B cell (primary cell): ENCODE measurements around the gene ATP5F1E. TPM values are rescaled to one million over a fixed set of nuclear protein-coding genes. Genes with fewer than 3 reads are reported as not detected.
A peak's percentile ranks its signal among the peaks of the same experiment; 100 is the strongest.

Source experiments
- ATAC-seq: fragments of 200-7000 bp; cut with Tn5 transposase; one replicate; pipeline ENCODE4 v1.10.0; 2021; ENCODE audit warnings: low read depth, mild to moderate bottlenecking, moderate number of reproducible peaks, moderate library complexity
- CTCF ChIA-PET: fragments of 350-600 bp; sonication (Branson Sonifier 250); formaldehyde crosslinking; loops from one replicate; lab custom pipeline; 2021; ENCODE audit warnings: antibody characterized with exemption, inconsistent platforms; lab: Charles Lee
- POLR2A ChIA-PET: fragments of 350-600 bp; sonication (Branson Sonifier 250); formaldehyde crosslinking; loops from one replicate; lab custom pipeline; 2021; ENCODE audit warnings: antibody characterized with exemption; lab: Charles Lee
- DNase-seq: peaks from one replicate; pipeline ENCODE4 v3.0.0; 2013
- H2AFZ ChIP-seq: 2 replicates; pipeline ENCODE4 v1.6.1; 2012; ENCODE audit warnings: mild to moderate bottlenecking, low read depth, low read length; ENCODE audit not compliant: insufficient read depth, poor library complexity, severe bottlenecking
- H3K27ac ChIP-seq, 2 donors: 1 replicate in 1 of 2; 2 replicates in 1 of 2; pipeline ENCODE4 v1.5.1; 2012 to 2013; ENCODE audit warnings: low read length in 2 of 2, mild to moderate bottlenecking in 2 of 2, moderate library complexity in 1 of 2
- H3K27me3 ChIP-seq, 4 experiments: fragments of 200-600 bp in 1 of 4; sonication (generic) in 1 of 4; replicated peaks in 1 of 4; 1 replicate in 2 of 4; 2 replicates in 2 of 4; pipeline versions ENCODE4 v1.6.1 to v1.7.0; 2013 to 2016; ENCODE audit warnings: low read length in 3 of 4, mild to moderate bottlenecking in 2 of 4, mixed read lengths in 1 of 4, moderate library complexity in 1 of 4; ENCODE audit not compliant: insufficient read depth in 4 of 4, control insufficient read depth in 3 of 4; ENCODE audit errors: control extremely low read depth in 1 of 4
- H3K36me3 ChIP-seq, 2 experiments: replicated peaks in 1 of 2; 1 replicate in 1 of 2; 2 replicates in 1 of 2; pipeline versions ENCODE4 v1.6.1 to v1.7.1; 2013; ENCODE audit warnings: low read length in 1 of 2; ENCODE audit not compliant: insufficient read depth in 2 of 2, control insufficient read depth in 1 of 2; ENCODE audit errors: control extremely low read depth in 1 of 2, extremely low read depth in 1 of 2
- H3K4me1 ChIP-seq, 2 donors: fragments of 200-600 bp in 1 of 2; sonication (generic) in 1 of 2; 1 replicate in 1 of 2; 2 replicates in 1 of 2; pipeline versions ENCODE4 v1.5.1 to v1.6.1; 2013 to 2017; ENCODE audit warnings: low read length in 2 of 2; ENCODE audit not compliant: control insufficient read depth in 2 of 2, insufficient read depth in 2 of 2
- H3K4me2 ChIP-seq: replicated peaks from 2 replicates; pipeline ENCODE3; 2012; ENCODE audit warnings: mild to moderate bottlenecking, low read depth, low read length; ENCODE audit not compliant: poor library complexity, severe bottlenecking
- H3K4me3 ChIP-seq, 5 experiments: fragments of 200-600 bp in 1 of 5; sonication (generic) in 1 of 5; 1 replicate in 3 of 5; 2 replicates in 2 of 5; pipeline versions ENCODE4 v1.5.1 to v1.7.0; 2011 to 2016; ENCODE audit warnings: low read length in 4 of 5, mild to moderate bottlenecking in 4 of 5, low read depth in 2 of 5, control low read depth in 1 of 5, moderate library complexity in 1 of 5; ENCODE audit not compliant: insufficient read depth in 1 of 5; ENCODE audit errors: control extremely low read depth in 1 of 5, extremely low read depth in 1 of 5
- H3K79me2 ChIP-seq: fragments of 200-600 bp; sonication (generic); one replicate; pipeline ENCODE4 v1.6.0; 2016; ENCODE audit warnings: low read length; ENCODE audit not compliant: control insufficient read depth, insufficient read depth
- H3K9ac ChIP-seq: fragments of 200-600 bp; sonication (generic); 2 replicates; pipeline ENCODE4 v1.6.1; 2017; ENCODE audit warnings: mild to moderate bottlenecking, low read length, moderate library complexity
- H3K9me3 ChIP-seq, 3 donors: one replicate each; pipeline versions ENCODE4 v1.6.1 to v1.7.1; 2013; ENCODE audit warnings: low read length in 2 of 3; ENCODE audit not compliant: control insufficient read depth in 2 of 3, insufficient read depth in 1 of 3; ENCODE audit errors: control extremely low read depth in 1 of 3
- H4K20me1 ChIP-seq: 2 replicates; pipeline ENCODE4 v1.6.0; 2012; ENCODE audit warnings: mild to moderate bottlenecking, low read length; ENCODE audit not compliant: insufficient read depth, control insufficient read depth, poor library complexity, severe bottlenecking
- H3K27ac Mint-ChIP-seq: one replicate; pipeline ENCODE4 v1.8.0; 2021; ENCODE audit warnings: mixed read lengths
- H3K27me3 Mint-ChIP-seq: one replicate; pipeline ENCODE4 v1.8.0; 2021; ENCODE audit warnings: mixed read lengths
- H3K4me1 Mint-ChIP-seq: one replicate; pipeline ENCODE4 v1.8.0; 2021; ENCODE audit warnings: mixed read lengths
- H3K4me3 Mint-ChIP-seq: one replicate; pipeline ENCODE4 v1.8.0; 2021; ENCODE audit warnings: mixed read lengths
- H3K9me3 Mint-ChIP-seq: one replicate; pipeline ENCODE4 v1.8.0; 2022; ENCODE audit warnings: mixed read lengths; ENCODE audit not compliant: insufficient read depth
- EZH2 ChIP-seq: IDR thresholded peaks from 2 replicates; pipeline ENCODE4 v1.6.1; 2012; ENCODE audit warnings: borderline replicate concordance, low read depth, mild to moderate bottlenecking, moderate library complexity, low read length; ENCODE audit not compliant: insufficient read depth, poor library complexity, severe bottlenecking
- WGBS: methylation state at CpG from one replicate; pipeline ENCODE4 v1.1.5; 2013; ENCODE audit warnings: missing lambda C conversion rate; ENCODE audit not compliant: insufficient coverage; 5-methylcytosine and 5-hydroxymethylcytosine counted together
- intact Hi-C: fragments of 100-400 bp; cut with micrococcal nuclease; formaldehyde crosslinking; loops from one replicate; pipeline ENCODE4 v1.10.0; 2022
- polyA plus RNA-seq: library from polyadenylated mRNA; depleted of rRNA; stranded (reverse); fragments of >200 nt; gene quantifications from 2 replicates; pipeline ENCODE4 v1.2.3, GENCODE V29; 2012
- total RNA-seq, 2 donors: library from RNA; stranded (reverse); fragments of 120-200 nt in 1 of 2; gene quantifications; 1 replicate in 1 of 2; 2 replicates in 1 of 2; pipeline versions ENCODE4 v1.2.3 to v1.2.4, GENCODE V29; 2013 to 2022
- TF ChIP-seq, protein P1 (sequence below): fragments of 200-600 bp; IDR thresholded peaks from one replicate; pipeline ENCODE4 v1.8.0; 2022; ENCODE audit warnings: antibody characterized with exemption, mild to moderate bottlenecking

The ATP5F1E gene
- total and polyA plus RNA-seq, 2 donors (not counting 1 experiment from before 2014, with no cell fraction given): 22.2 to 55.0 TPM

DNA sequence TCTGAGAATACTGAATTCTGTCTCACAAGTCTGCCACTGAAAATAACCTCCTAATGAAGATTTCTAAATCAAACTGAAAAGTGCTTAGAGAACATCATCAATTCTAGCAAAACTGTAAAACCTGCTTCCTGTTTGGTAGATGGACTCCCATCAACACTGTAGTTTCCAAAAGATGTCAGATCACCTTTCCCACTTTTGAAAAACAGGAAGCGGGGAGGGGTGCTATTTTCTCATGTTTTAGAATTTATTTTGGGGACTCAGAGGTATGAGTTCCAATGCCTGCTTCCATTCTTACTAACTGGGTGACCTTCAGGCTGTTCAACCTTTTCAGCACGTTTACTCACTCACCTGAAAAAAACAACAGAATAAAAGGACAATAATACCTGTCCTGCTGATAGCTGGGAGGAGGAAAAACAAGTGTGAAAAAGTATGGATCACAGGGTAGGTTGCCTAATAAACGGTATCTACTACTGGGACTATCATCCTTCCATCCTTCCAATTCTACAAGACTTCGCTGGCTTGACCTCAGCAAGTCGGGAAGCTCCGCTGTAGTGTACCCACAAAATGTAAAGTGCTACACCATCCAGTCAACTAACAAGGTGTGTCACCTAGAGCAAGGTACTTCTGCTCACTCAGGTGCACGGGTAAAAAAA is 1.1 kb downstream of the ATP5F1E start:
- Histone ChIP-seq H4K20me1 (peaks cover 54% of the 10 kb centered on the region), H3K4me1 (peaks cover 27 to 37% of the 10 kb centered on the region in 2 donors), H3K79me2 (peaks cover 68% of the 10 kb centered on the region), H3K36me3 (peaks cover 0 to 68% of the 10 kb centered on the region in 2 experiments), H3K4me2 (peak overlapping the region; percentile 88), H3K9ac (peak overlapping the region; percentile 85), H3K27ac (peak overlapping the region; percentile 82 to 89), H3K27me3 (no peaks in the 10 kb centered on the region), H3K4me3 (peak overlapping the region; percentile 68 to 82 (median 80)), H3K9me3 (no peaks in the 10 kb centered on the region), H2AFZ (peak overlapping the region; percentile 90)
- 68% methylated on average over 4 of the region's 7 CpGs for WGBS
- CTCF ChIA-PET: interaction anchor here (1.5 to 3.5 kb wide), 7 partner anchors 22 to 176 kb away, joined by 5 to 32 read pairs (median 10); no protein-coding TSS in a partner anchor
- Mint-ChIP-seq H3K4me3 (peak overlapping the region; percentile 97), H3K27ac (peak overlapping the region; percentile 98), H3K27me3 (no peaks in the 10 kb centered on the region), H3K4me1 (peaks cover 53% of the 10 kb centered on the region), H3K9me3 (no peaks in the 10 kb centered on the region)
- POLR2A ChIA-PET: interaction anchor here (0.6 to 2.6 kb wide), 7 partner anchors 12 to 142 kb away, joined by 5 to 30 read pairs (median 10); partner anchors contain the start of gene PRELID3B
- TF ChIP-seq, protein P1, sequence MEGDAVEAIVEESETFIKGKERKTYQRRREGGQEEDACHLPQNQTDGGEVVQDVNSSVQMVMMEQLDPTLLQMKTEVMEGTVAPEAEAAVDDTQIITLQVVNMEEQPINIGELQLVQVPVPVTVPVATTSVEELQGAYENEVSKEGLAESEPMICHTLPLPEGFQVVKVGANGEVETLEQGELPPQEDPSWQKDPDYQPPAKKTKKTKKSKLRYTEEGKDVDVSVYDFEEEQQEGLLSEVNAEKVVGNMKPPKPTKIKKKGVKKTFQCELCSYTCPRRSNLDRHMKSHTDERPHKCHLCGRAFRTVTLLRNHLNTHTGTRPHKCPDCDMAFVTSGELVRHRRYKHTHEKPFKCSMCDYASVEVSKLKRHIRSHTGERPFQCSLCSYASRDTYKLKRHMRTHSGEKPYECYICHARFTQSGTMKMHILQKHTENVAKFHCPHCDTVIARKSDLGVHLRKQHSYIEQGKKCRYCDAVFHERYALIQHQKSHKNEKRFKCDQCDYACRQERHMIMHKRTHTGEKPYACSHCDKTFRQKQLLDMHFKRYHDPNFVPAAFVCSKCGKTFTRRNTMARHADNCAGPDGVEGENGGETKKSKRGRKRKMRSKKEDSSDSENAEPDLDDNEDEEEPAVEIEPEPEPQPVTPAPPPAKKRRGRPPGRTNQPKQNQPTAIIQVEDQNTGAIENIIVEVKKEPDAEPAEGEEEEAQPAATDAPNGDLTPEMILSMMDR: no peak
- no peak for TF ChIP-seq EZH2
- DNase-seq: no peak
- no peak for ATAC-seq
- intact Hi-C loops: no loop called here

DNA sequence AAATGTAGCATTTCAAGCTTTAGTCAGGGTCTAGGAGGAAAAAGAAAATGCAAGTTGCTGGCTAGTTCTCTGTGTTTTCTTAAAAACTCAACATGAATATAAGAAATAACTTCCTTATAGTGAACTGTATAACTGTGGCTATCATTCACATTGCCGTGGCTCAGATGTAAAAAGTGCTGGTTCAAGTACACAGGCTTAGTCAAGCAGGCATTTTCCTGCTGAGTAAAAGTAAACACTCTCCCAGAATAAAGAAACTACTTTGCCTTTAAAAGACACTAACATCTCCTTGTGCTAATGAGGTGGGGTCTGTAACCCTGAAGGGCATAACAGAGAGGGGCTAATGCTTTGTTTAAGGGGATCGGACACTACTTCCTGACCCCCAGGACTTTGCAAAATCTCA is 3.3 kb downstream of the ATP5F1E start:
- Histone ChIP-seq H3K27ac (peak overlapping the region in 1 of 2 donors; percentile 5), H4K20me1 (peaks cover 72% of the 10 kb centered on the region), H3K79me2 (peaks cover 74% of the 10 kb centered on the region), H3K9ac (peak overlapping the region; percentile 1), H3K4me1 (peaks cover 27 to 37% of the 10 kb centered on the region in 2 donors), H2AFZ (no peak overlapping the region), H3K27me3 (no peaks in the 10 kb centered on the region), H3K4me2 (peak overlapping the region; percentile 13), H3K4me3 (no peak overlapping the region), H3K9me3 (no peaks in the 10 kb centered on the region), H3K36me3 (peaks cover 0 to 68% of the 10 kb centered on the region in 2 experiments)
- intact Hi-C loops: no loop called here
- TF ChIP-seq EZH2: no peak
- TF ChIP-seq, protein P1: no peak
- ATAC-seq: no peak
- no peak for DNase-seq
- Mint-ChIP-seq H3K27me3 (no peaks in the 10 kb centered on the region), H3K27ac (peak overlapping the region; percentile 53), H3K4me1 (peaks cover 60% of the 10 kb centered on the region), H3K4me3 (peak overlapping the region; percentile 23), H3K9me3 (no peaks in the 10 kb centered on the region)
- CTCF ChIA-PET: no interaction called here
- POLR2A ChIA-PET: no interaction called here
- 100% methylated on average over 1 of the region's 2 CpGs for WGBS
